ENCODE measurements around the gene SGCG.

SGCG gene

DNA sequence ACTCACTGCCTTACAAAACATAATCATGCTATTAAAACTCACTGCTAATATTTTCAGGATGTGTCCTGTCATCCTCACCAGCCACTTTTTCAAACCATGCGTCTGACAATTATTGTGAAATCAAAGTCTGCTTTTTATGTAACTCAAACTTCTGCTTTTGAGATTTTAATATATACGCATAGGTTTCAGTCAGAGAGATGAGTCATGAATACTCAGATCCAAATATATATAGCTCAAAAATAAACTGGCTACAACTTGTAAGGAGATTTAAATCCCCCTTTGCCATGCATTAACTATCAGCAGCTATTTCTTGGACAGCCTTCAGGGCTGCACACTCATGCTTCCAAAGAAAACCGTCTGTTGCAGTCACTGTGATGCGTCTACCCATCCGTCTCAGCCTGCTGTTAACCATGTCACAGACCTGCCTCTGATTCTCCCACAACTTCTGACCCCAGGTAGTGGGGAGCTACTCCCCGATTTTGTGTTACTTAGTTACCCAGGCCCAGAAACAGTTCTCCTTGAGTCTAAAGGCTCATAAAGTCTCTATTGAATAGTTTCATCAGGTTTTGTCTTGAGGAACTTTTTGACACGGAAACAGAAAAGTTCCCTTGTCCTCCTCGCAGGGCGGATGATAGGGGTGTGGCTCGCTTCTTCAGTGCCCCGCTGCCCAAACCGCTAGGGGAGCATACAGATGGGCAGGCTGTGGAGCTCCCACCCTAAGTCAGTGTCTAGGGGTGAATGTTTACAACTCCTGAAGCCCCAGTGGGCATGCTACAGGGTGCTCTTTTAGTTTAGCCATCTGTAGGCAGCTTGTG, 33.8 kb upstream of the SGCG start:
- H3K4me3 ChIP-seq (replicated peaks; ENCODE audit: low read depth, low read length): no peak overlapping the region
- no peak for DNase-seq (ENCODE audit: low read depth)
- TF ChIP-seq, protein P1, sequence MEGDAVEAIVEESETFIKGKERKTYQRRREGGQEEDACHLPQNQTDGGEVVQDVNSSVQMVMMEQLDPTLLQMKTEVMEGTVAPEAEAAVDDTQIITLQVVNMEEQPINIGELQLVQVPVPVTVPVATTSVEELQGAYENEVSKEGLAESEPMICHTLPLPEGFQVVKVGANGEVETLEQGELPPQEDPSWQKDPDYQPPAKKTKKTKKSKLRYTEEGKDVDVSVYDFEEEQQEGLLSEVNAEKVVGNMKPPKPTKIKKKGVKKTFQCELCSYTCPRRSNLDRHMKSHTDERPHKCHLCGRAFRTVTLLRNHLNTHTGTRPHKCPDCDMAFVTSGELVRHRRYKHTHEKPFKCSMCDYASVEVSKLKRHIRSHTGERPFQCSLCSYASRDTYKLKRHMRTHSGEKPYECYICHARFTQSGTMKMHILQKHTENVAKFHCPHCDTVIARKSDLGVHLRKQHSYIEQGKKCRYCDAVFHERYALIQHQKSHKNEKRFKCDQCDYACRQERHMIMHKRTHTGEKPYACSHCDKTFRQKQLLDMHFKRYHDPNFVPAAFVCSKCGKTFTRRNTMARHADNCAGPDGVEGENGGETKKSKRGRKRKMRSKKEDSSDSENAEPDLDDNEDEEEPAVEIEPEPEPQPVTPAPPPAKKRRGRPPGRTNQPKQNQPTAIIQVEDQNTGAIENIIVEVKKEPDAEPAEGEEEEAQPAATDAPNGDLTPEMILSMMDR (IDR thresholded peaks at IDR 0.05; ENCODE audit: low read length, missing control alignments): no peak

DNA sequence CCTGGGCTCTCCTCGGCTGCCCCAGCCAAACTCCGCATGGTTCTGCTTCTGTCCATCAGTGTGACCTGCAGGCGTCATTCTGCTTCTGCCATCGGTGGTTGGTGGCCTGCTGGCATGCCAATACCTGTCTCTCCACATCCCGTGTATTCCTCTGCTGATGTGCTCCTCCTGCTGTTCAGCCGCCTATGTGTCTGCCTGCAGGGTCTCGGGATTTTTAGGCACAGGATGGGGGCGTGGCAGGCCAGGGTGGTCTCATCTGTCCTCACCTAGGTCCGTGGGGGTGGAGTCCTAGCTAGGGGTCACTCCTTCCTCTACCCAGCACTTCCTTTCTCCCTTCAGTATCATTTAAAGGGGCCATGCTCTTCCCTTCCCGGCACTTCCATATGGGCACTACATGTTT, 33.0 kb upstream of the SGCG start:
- DNase-seq (ENCODE audit: low read depth): no peak

DNA sequence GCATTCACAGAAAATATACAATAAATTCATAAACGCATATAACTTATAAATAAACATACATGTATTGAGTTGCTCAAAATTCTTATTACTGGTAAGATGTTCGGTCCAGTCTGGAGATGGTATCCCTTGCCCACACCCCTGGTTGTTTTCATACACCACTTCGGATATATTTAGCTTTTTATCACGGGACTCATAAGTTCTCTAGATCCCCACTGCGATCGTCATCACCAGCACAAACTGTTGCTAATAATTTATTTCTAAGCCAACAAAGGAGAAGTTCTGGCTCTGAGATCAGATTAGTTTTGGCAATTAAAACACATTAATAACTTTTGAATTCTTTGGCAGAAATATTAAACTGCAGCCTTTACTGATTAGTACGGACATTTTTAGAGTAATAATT, 23.0 kb upstream of the SGCG start:
- TF ChIP-seq, protein P1 (IDR thresholded peaks at IDR 0.05; ENCODE audit: low read length, missing control alignments): no peak
- DNase-seq (ENCODE audit: low read depth): no peak
- H3K4me3 ChIP-seq (replicated peaks; ENCODE audit: low read depth, low read length): no peak overlapping the region

More for the DNA sequence above, 33.0 kb upstream of the SGCG start:
- TF ChIP-seq, protein P1 (IDR thresholded peaks at IDR 0.05; ENCODE audit: low read length, missing control alignments): no peak
- no peak overlapping the region for H3K4me3 ChIP-seq (replicated peaks; ENCODE audit: low read depth, low read length)

DNA sequence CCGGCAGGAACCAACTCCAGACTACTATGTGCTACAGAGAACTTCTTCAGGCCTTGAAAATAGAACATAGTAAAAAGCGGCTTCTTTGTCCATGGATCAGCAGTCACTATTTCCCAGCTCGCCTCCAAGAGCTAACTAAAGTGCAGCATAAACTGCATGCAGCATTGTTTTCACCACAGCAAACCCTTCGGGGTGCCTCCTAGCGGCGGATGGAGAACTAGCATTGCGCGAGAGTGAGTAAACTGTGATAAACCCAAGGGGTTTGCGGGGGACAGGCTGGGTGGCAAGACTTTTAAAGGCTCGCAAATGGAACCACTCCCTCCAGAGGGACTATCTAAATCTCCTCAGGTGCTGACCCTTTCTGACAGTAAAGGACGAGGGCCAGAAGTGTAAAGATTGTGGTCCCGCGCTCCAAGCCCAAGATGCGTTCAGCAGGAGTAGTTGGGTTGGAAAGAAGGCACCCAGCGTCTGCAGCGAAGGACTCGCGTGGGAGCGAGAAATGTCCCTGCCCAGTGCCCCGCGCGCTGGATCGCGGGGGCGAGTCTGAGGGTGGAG, 21.5 kb upstream of the SGCG start:
- peak; percentile 42 for DNase-seq (ENCODE audit: low read depth)
- H3K4me3 ChIP-seq (replicated peaks; ENCODE audit: low read depth, low read length): peak overlapping the region; percentile 49
- TF ChIP-seq, protein P1 (IDR thresholded peaks at IDR 0.05; ENCODE audit: low read length, missing control alignments): peak; percentile 77

DNA sequence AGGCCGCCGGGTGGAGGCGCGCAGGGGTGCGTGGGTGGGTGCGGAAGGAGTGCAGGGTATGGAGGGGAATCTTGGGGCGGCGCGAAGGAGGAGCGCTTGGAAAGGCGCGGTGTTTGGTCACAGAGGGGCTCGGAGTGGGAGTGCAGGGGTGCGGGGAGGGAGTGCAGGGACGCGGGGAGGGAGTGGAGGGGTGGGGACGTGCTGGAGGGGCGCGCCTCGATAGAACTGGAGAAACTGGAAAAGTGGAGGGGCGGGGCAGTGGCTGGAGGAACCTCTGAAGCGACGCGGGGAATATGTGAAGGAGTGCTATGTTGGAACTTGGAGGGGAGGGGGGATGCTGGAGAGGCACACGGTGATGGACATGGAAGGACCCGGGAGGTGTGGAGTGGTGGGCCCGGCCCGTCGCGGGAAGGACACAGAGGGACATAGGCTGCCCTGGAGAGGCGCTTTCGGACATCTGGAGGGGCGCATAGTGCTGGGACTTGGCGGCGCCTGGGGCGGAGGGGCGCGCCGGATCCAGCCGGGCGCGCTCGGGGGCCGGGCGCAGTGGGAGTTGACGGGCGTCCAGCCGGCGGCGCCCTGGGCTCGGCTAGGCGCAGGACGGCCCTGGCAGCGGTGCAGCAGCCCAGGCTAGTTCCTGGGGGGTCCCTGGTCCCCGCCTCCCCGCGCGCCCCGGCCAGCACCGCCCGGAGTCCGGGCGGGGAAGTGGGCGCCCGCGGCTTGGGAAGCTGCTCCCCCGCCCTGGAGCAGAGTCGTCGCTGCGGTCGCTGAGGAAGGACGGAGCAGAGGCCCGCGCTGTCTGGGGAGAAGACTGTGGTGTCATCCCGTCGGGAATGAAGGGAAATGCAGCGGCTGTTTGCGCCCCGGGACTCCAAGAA, 20.8 kb upstream of the SGCG start:
- no peak for DNase-seq (ENCODE audit: low read depth)
- H3K4me3 ChIP-seq (replicated peaks; ENCODE audit: low read depth, low read length): peak overlapping the region; percentile 49
- TF ChIP-seq, protein P1 (IDR thresholded peaks at IDR 0.05; ENCODE audit: low read length, missing control alignments): no peak

DNA sequence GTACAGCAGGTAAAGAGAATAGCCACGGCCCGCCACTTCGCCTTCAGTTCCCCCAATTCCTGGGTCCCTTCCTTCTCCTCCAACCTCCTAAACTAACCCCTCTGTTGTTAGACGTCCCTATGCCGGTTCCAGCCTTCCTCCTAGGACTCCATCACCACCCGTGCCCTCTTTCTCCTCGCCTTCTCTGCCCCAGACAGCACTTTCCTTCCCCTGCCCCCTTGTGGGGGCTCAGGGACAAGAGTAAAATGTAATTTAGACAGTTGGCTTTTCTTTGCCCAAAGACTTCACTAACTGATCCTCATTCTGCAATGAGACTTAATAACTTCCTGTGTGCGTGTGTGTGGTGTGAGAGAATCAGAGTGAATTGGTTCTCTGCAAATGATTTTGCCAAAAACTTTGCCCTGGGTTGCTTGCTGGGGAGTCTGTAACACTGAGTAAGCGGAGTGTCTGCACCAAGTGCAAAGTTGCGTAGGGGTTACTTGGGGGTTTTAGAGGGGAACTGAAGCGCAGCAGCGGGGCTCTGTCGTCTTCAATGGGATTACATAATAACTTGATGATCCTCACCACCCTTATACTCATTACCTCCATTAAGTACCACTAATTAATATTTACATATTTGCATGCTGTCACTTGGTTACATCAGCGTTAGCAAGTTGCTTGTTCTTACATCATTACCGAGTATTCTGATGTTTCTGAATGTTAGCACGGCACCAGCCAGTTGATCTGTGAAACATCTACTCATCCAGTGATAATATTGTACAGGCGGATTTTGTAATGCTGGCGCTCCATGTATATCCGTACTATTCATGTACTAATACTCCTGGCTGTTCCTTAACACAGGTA, 19.9 kb upstream of the SGCG start:
- TF ChIP-seq, protein P1 (IDR thresholded peaks at IDR 0.05; ENCODE audit: low read length, missing control alignments): peak; percentile 23
- DNase-seq (ENCODE audit: low read depth): no peak
- H3K4me3 ChIP-seq (replicated peaks; ENCODE audit: low read depth, low read length): peak overlapping the region; percentile 7

Data from fibroblast of pulmonary artery (primary cell).